GM21737 (cell line): ENCODE results near the gene PKNOX1.
"Not testable (repeated sequence)": the region's sequence is repeated elsewhere in the genome, so short reads cannot be mapped to it uniquely, and the experiment has no call there.

Experiments
- ATAC-seq: cut with Tn5 transposase; IDR thresholded peaks from one replicate; pipeline ENCODE4 v1.9.1; 2021; ENCODE audit warnings: mild to moderate bottlenecking, moderate library complexity; ENCODE audit not compliant: unreplicated experiment

PKNOX1 gene

GRCh38 chr21:43015906-43016540 is 41.7 kb downstream of the PKNOX1 start:
- ATAC-seq = no peak

GRCh38 chr21:43016728-43017127 is 42.4 kb downstream of the PKNOX1 start:
- ATAC-seq = no peak

- no peak for ATAC-seq
Measured at GRCh38 chr21:43018519-43018918, 44.2 kb downstream of the PKNOX1 start.

GRCh38 chr21:43020177-43020576 is 45.8 kb downstream of the PKNOX1 start:
- ATAC-seq = no peak

- ATAC-seq = no peak
Measured at GRCh38 chr21:43020771-43021170, 46.4 kb downstream of the PKNOX1 start.

GRCh38 chr21:43021191-43021590 is 46.8 kb downstream of the PKNOX1 start:
- no peak for ATAC-seq

- ATAC-seq = no peak
Measured at GRCh38 chr21:43021756-43022600, 47.6 kb downstream of the PKNOX1 start.

GRCh38 chr21:43023175-43023574 is 48.8 kb downstream of the PKNOX1 start:
- ATAC-seq = no peak

- ATAC-seq = no peak
Measured at GRCh38 chr21:43024439-43025136, 50.2 kb downstream of the PKNOX1 start.

GRCh38 chr21:43025636-43026180 is 51.3 kb downstream of the PKNOX1 start:
- no peak for ATAC-seq

GRCh38 chr21:43027846-43028731 is 53.7 kb downstream of the PKNOX1 start:
- ATAC-seq = no peak

GRCh38 chr21:43029785-43030184 is 55.4 kb downstream of the PKNOX1 start:
- ATAC-seq = no peak

GRCh38 chr21:43031121-43031619 is 56.8 kb downstream of the PKNOX1 start:
- ATAC-seq = no peak

GRCh38 chr21:43034101-43034500 is 59.7 kb downstream of the PKNOX1 start:
- ATAC-seq = no peak

- ATAC-seq = no peak
Measured at GRCh38 chr21:43034826-43035225, 60.5 kb downstream of the PKNOX1 start.

- ATAC-seq = not testable (repeated sequence)
Measured at GRCh38 chr21:43036889-43037288, 62.5 kb downstream of the PKNOX1 start.

GRCh38 chr21:43037918-43038658 is 63.7 kb downstream of the PKNOX1 start:
- ATAC-seq = not testable (repeated sequence)

GRCh38 chr21:43038659-43039044 is 64.3 kb downstream of the PKNOX1 start:
- not testable (repeated sequence) for ATAC-seq

GRCh38 chr21:43042169-43042568 is 67.8 kb downstream of the PKNOX1 start:
- not testable (repeated sequence) for ATAC-seq
